Measurements from ENCODE around the gene C9orf50.

The C9orf50 gene

GRCh38 chr9:129585352-129585751 is 35.5 kb downstream of the C9orf50 start:
- Histone ChIP-seq H3K27ac (replicated peaks; ENCODE audit: low read length) (no peak overlapping the region), H3K4me2 (ENCODE audit: insufficient read depth, low read length, poor library complexity, severe bottlenecking) (no peak overlapping the region), H3K27me3 (ENCODE audit: control insufficient read depth in 3 of 3, insufficient read depth in 3 of 3, low read depth in 1 of 3, low read length in 3 of 3) (no peaks in the 10 kb centered on the region), H3K4me1 (ENCODE audit: control insufficient read depth in 2 of 2, insufficient read depth in 1 of 2, low read depth in 1 of 2, low read length in 2 of 2) (peaks cover 3 to 6% of the 10 kb centered on the region in 2 donors), H2AK5ac (ENCODE audit: low read depth, low read length) (no peak overlapping the region), H3K23ac (ENCODE audit: low read depth, low read length, poor library complexity) (no peak overlapping the region), H2BK12ac (ENCODE audit: low read length) (no peak overlapping the region), H3K9ac (ENCODE audit: low read depth, low read length, poor library complexity) (no peak overlapping the region), H3K79me1 (ENCODE audit: low read depth, low read length) (no peaks in the 10 kb centered on the region), H2BK15ac (ENCODE audit: low read length) (no peak overlapping the region), H3K36me3 (replicated peaks in 1 of 2; ENCODE audit: control insufficient read depth in 2 of 2, insufficient read depth in 2 of 2, low read length in 2 of 2) (no peaks in the 10 kb centered on the region), H4K8ac (ENCODE audit: low read depth, low read length) (no peak overlapping the region), H2AFZ (ENCODE audit: low read length) (no peak overlapping the region), H2BK5ac (ENCODE audit: low read length) (no peak overlapping the region), H3K18ac (ENCODE audit: low read length) (no peak overlapping the region), H3K4ac (ENCODE audit: low read length) (no peak overlapping the region), H3K9me3 (replicated peaks in 1 of 2; ENCODE audit: control insufficient read depth in 2 of 2, insufficient read depth in 1 of 2, low read depth in 1 of 2, low read length in 2 of 2) (peaks cover 3% of the 10 kb centered on the region in 2 donors), H3K4me3 (ENCODE audit: low read length in 2 of 2) (no peak overlapping the region), H4K91ac (ENCODE audit: low read depth, low read length, poor library complexity) (no peak overlapping the region), H2BK120ac (ENCODE audit: low read depth, low read length) (no peak overlapping the region), H3K14ac (ENCODE audit: low read length) (no peak overlapping the region)
- no CpG with 5 or more reads among the region's 1 CpG for WGBS, 2 donors (ENCODE audit: extremely low coverage in 2 of 2, insufficient read length in 2 of 2, insufficient replicate concordance in 1 of 2)
- DNase-seq (ENCODE audit: low spot score), result no peak

GRCh38 chr9:129584136-129584535 is 36.8 kb downstream of the C9orf50 start:
- Histone ChIP-seq H3K4me2 (ENCODE audit: insufficient read depth, low read length, poor library complexity, severe bottlenecking) (no peak overlapping the region), H2BK15ac (ENCODE audit: low read length) (no peak overlapping the region), H2AFZ (ENCODE audit: low read length) (peak overlapping the region; percentile 70), H4K91ac (ENCODE audit: low read depth, low read length, poor library complexity) (no peak overlapping the region), H3K9me3 (replicated peaks in 1 of 2; ENCODE audit: control insufficient read depth in 2 of 2, insufficient read depth in 1 of 2, low read depth in 1 of 2, low read length in 2 of 2) (peaks cover 3 to 4% of the 10 kb centered on the region in 2 donors), H3K23ac (ENCODE audit: low read depth, low read length, poor library complexity) (no peak overlapping the region), H3K4ac (ENCODE audit: low read length) (no peak overlapping the region), H3K14ac (ENCODE audit: low read length) (no peak overlapping the region), H3K27ac (replicated peaks; ENCODE audit: low read length) (no peak overlapping the region), H2BK5ac (ENCODE audit: low read length) (no peak overlapping the region), H3K4me1 (ENCODE audit: control insufficient read depth in 2 of 2, insufficient read depth in 1 of 2, low read depth in 1 of 2, low read length in 2 of 2) (peaks cover 5 to 7% of the 10 kb centered on the region in 2 donors), H4K8ac (ENCODE audit: low read depth, low read length) (no peak overlapping the region), H3K79me1 (ENCODE audit: low read depth, low read length) (no peaks in the 10 kb centered on the region), H3K18ac (ENCODE audit: low read length) (no peak overlapping the region), H2BK12ac (ENCODE audit: low read length) (no peak overlapping the region), H2AK5ac (ENCODE audit: low read depth, low read length) (no peak overlapping the region), H3K9ac (ENCODE audit: low read depth, low read length, poor library complexity) (no peak overlapping the region), H3K36me3 (replicated peaks in 1 of 2; ENCODE audit: control insufficient read depth in 2 of 2, insufficient read depth in 2 of 2, low read length in 2 of 2) (no peaks in the 10 kb centered on the region), H2BK120ac (ENCODE audit: low read depth, low read length) (no peak overlapping the region), H3K4me3 (ENCODE audit: low read length in 2 of 2) (no peak overlapping the region), H3K27me3 (ENCODE audit: control insufficient read depth in 3 of 3, insufficient read depth in 3 of 3, low read depth in 1 of 3, low read length in 3 of 3) (no peaks in the 10 kb centered on the region)
- DNase-seq (ENCODE audit: low spot score), result no peak
- no CpG with 5 or more reads among the region's 1 CpG for WGBS, 2 donors (ENCODE audit: extremely low coverage in 2 of 2, insufficient read length in 2 of 2, insufficient replicate concordance in 1 of 2)

GRCh38 chr9:129583308-129584038 is 37.4 kb downstream of the C9orf50 start:
- H3K23ac ChIP-seq (ENCODE audit: low read depth, low read length, poor library complexity), result no peak overlapping the region
- H3K4me2 ChIP-seq (ENCODE audit: insufficient read depth, low read length, poor library complexity, severe bottlenecking), result no peak overlapping the region
- H3K18ac ChIP-seq (ENCODE audit: low read length), result peak overlapping the region; percentile 65
- no peaks in the 10 kb centered on the region for H3K36me3 ChIP-seq (replicated peaks in 1 of 2; ENCODE audit: control insufficient read depth in 2 of 2, insufficient read depth in 2 of 2, low read length in 2 of 2)
- peak overlapping the region; percentile 50 for H2AFZ ChIP-seq (ENCODE audit: low read length)
- peaks cover 7 to 10% of the 10 kb centered on the region in 2 donors for H3K4me1 ChIP-seq (ENCODE audit: control insufficient read depth in 2 of 2, insufficient read depth in 1 of 2, low read depth in 1 of 2, low read length in 2 of 2)
- no peak overlapping the region for H3K9ac ChIP-seq (ENCODE audit: low read depth, low read length, poor library complexity)
- peaks cover 3 to 4% of the 10 kb centered on the region in 2 donors for H3K9me3 ChIP-seq (replicated peaks in 1 of 2; ENCODE audit: control insufficient read depth in 2 of 2, insufficient read depth in 1 of 2, low read depth in 1 of 2, low read length in 2 of 2)
- no peak for DNase-seq (ENCODE audit: low spot score)
- H2BK120ac ChIP-seq (ENCODE audit: low read depth, low read length), result no peak overlapping the region
- H4K8ac ChIP-seq (ENCODE audit: low read depth, low read length), result no peak overlapping the region
- H2BK12ac ChIP-seq (ENCODE audit: low read length), result peak overlapping the region; percentile 79
- H3K4me3 ChIP-seq (ENCODE audit: low read length in 2 of 2), result no peak overlapping the region
- no peak overlapping the region for H3K14ac ChIP-seq (ENCODE audit: low read length)
- H3K79me1 ChIP-seq (ENCODE audit: low read depth, low read length), result no peaks in the 10 kb centered on the region
- no peaks in the 10 kb centered on the region for H3K27me3 ChIP-seq (ENCODE audit: control insufficient read depth in 3 of 3, insufficient read depth in 3 of 3, low read depth in 1 of 3, low read length in 3 of 3)
- WGBS, 2 donors (ENCODE audit: extremely low coverage in 2 of 2, insufficient read length in 2 of 2, insufficient replicate concordance in 1 of 2), result no CpG with 5 or more reads among the region's 10 CpGs
- no peak overlapping the region for H3K4ac ChIP-seq (ENCODE audit: low read length)
- no peak overlapping the region for H2AK5ac ChIP-seq (ENCODE audit: low read depth, low read length)
- H3K27ac ChIP-seq (replicated peaks; ENCODE audit: low read length), result no peak overlapping the region
- H2BK15ac ChIP-seq (ENCODE audit: low read length), result peak overlapping the region; percentile 60
- peak overlapping the region; percentile 42 for H2BK5ac ChIP-seq (ENCODE audit: low read length)
- H4K91ac ChIP-seq (ENCODE audit: low read depth, low read length, poor library complexity), result no peak overlapping the region

GRCh38 chr9:129582855-129583254 is 38.0 kb downstream of the C9orf50 start:
- Histone ChIP-seq H3K4me3 (ENCODE audit: low read length in 2 of 2) (no peak overlapping the region), H3K27ac (replicated peaks; ENCODE audit: low read length) (no peak overlapping the region), H3K4me1 (ENCODE audit: control insufficient read depth in 2 of 2, insufficient read depth in 1 of 2, low read depth in 1 of 2, low read length in 2 of 2) (peaks cover 7 to 10% of the 10 kb centered on the region in 2 donors), H3K4ac (ENCODE audit: low read length) (no peak overlapping the region), H4K8ac (ENCODE audit: low read depth, low read length) (no peak overlapping the region), H3K14ac (ENCODE audit: low read length) (no peak overlapping the region), H3K4me2 (ENCODE audit: insufficient read depth, low read length, poor library complexity, severe bottlenecking) (no peak overlapping the region), H3K23ac (ENCODE audit: low read depth, low read length, poor library complexity) (no peak overlapping the region), H3K9me3 (replicated peaks in 1 of 2; ENCODE audit: control insufficient read depth in 2 of 2, insufficient read depth in 1 of 2, low read depth in 1 of 2, low read length in 2 of 2) (peaks cover 3 to 4% of the 10 kb centered on the region in 2 donors), H2BK12ac (ENCODE audit: low read length) (no peak overlapping the region), H2BK15ac (ENCODE audit: low read length) (no peak overlapping the region), H2AFZ (ENCODE audit: low read length) (no peak overlapping the region), H3K27me3 (ENCODE audit: control insufficient read depth in 3 of 3, insufficient read depth in 3 of 3, low read depth in 1 of 3, low read length in 3 of 3) (no peaks in the 10 kb centered on the region), H3K18ac (ENCODE audit: low read length) (peak overlapping the region; percentile 68), H2BK120ac (ENCODE audit: low read depth, low read length) (no peak overlapping the region), H2AK5ac (ENCODE audit: low read depth, low read length) (no peak overlapping the region), H3K36me3 (replicated peaks in 1 of 2; ENCODE audit: control insufficient read depth in 2 of 2, insufficient read depth in 2 of 2, low read length in 2 of 2) (no peaks in the 10 kb centered on the region), H3K79me1 (ENCODE audit: low read depth, low read length) (no peaks in the 10 kb centered on the region), H3K9ac (ENCODE audit: low read depth, low read length, poor library complexity) (no peak overlapping the region), H2BK5ac (ENCODE audit: low read length) (no peak overlapping the region), H4K91ac (ENCODE audit: low read depth, low read length, poor library complexity) (no peak overlapping the region)
- WGBS, 2 donors (ENCODE audit: extremely low coverage in 2 of 2, insufficient read length in 2 of 2, insufficient replicate concordance in 1 of 2), result no CpG with 5 or more reads among the region's 3 CpGs
- DNase-seq (ENCODE audit: low spot score), result no peak
